Neural progenitor cell (in vitro differentiated cells): ENCODE results near the gene PLEKHB2.

Experiments
- CTCF ChIP-seq: fragments of 200-600 bp; sonication (generic); IDR thresholded peaks from 2 replicates; pipeline ENCODE4 v1.5.1; 2017; ENCODE audit warnings: antibody characterized with exemption, mild to moderate bottlenecking
- EZH2 ChIP-seq: fragments of 200-600 bp; sonication (generic); IDR thresholded peaks from 2 replicates; pipeline ENCODE4 v1.6.1; 2017; ENCODE audit warnings: antibody characterized with exemption, mild to moderate bottlenecking, moderate library complexity
- EZH2phosphoT487 ChIP-seq: fragments of 200-600 bp; sonication (generic); IDR thresholded peaks from 2 replicates; pipeline ENCODE4 v1.6.1; 2017; ENCODE audit warnings: antibody characterized with exemption

- no peak for TF ChIP-seq CTCF
- TF ChIP-seq EZH2 = no peak
- no peak for TF ChIP-seq EZH2phosphoT487
Observed at GRCh38 chr2:131130298-131130596, 25.1 kb downstream of the PLEKHB2 start.
